ENCODE measurements around the gene PRPH.

Gene PRPH

GRCh38 chr12:49272790-49273725 is 21.9 kb upstream of the PRPH start:
- H3K27me3 ChIP-seq (ENCODE audit: low read length) = no peaks in the 10 kb centered on the region
- no peak overlapping the region for H3K27ac ChIP-seq (ENCODE audit: low read depth, low read length)
- H3K9me3 ChIP-seq (ENCODE audit: insufficient read depth, low read length) = no peaks in the 10 kb centered on the region
- peaks cover 24% of the 10 kb centered on the region for H3F3A ChIP-seq (ENCODE audit: insufficient read depth)
- H3K79me2 ChIP-seq (ENCODE audit: insufficient read depth, low read length) = peaks cover 7% of the 10 kb centered on the region
- H4K20me1 ChIP-seq (ENCODE audit: low read depth, low read length) = 0 out of 2 replicates have a peak, but pooled peaks cover 3% of the 10 kb centered on the region
- H3K9me2 ChIP-seq (replicated peaks; ENCODE audit: insufficient read depth, low read length) = no peaks in the 10 kb centered on the region
- no peak overlapping the region for H3K9ac ChIP-seq (ENCODE audit: low read length)
- H3K36me3 ChIP-seq (ENCODE audit: low read length) = peaks cover 17% of the 10 kb centered on the region
- H3K4me2 ChIP-seq (ENCODE audit: low read depth, low read length, poor library complexity, severe bottlenecking) = no peak overlapping the region
- H2AFZ ChIP-seq (ENCODE audit: low read depth, low read length, severe bottlenecking) = no peak overlapping the region
- H3K4me3 ChIP-seq (ENCODE audit: insufficient read depth, low read length, poor library complexity, severe bottlenecking) = no peak overlapping the region
- TF ChIP-seq EZH2phosphoT487 (conservative IDR thresholded peaks at IDR 0.05; ENCODE audit: low read length) (no peak), CTCF (IDR thresholded peaks at IDR 0.05; ENCODE audit: insufficient read depth, low read length, poor library complexity, severe bottlenecking) (no peak)

GRCh38 chr12:49273726-49274395 is 21.1 kb upstream of the PRPH start:
- H3K79me2 ChIP-seq (ENCODE audit: insufficient read depth, low read length) = no peaks in the 10 kb centered on the region
- H3F3A ChIP-seq (ENCODE audit: insufficient read depth) = peaks cover 24% of the 10 kb centered on the region
- no peak for TF ChIP-seq CTCF (IDR thresholded peaks at IDR 0.05; ENCODE audit: insufficient read depth, low read length, poor library complexity, severe bottlenecking)
- no peak for TF ChIP-seq EZH2phosphoT487 (conservative IDR thresholded peaks at IDR 0.05; ENCODE audit: low read length)
- H3K27me3 ChIP-seq (ENCODE audit: low read length) = no peaks in the 10 kb centered on the region
- H3K9me2 ChIP-seq (replicated peaks; ENCODE audit: insufficient read depth, low read length) = no peaks in the 10 kb centered on the region
- H3K4me3 ChIP-seq (ENCODE audit: insufficient read depth, low read length, poor library complexity, severe bottlenecking) = no peak overlapping the region
- no peak overlapping the region for H3K9ac ChIP-seq (ENCODE audit: low read length)
- H3K9me3 ChIP-seq (ENCODE audit: insufficient read depth, low read length) = no peaks in the 10 kb centered on the region
- no peak overlapping the region for H3K4me2 ChIP-seq (ENCODE audit: low read depth, low read length, poor library complexity, severe bottlenecking)
- no peak overlapping the region for H3K27ac ChIP-seq (ENCODE audit: low read depth, low read length)
- H2AFZ ChIP-seq (ENCODE audit: low read depth, low read length, severe bottlenecking) = no peak overlapping the region
- 0 out of 2 replicates have a peak, but pooled peaks cover 3% of the 10 kb centered on the region for H4K20me1 ChIP-seq (ENCODE audit: low read depth, low read length)
- peaks cover 17% of the 10 kb centered on the region for H3K36me3 ChIP-seq (ENCODE audit: low read length)

GRCh38 chr12:49274396-49275069 is 20.4 kb upstream of the PRPH start:
- H3K27me3 ChIP-seq (ENCODE audit: low read length) = no peaks in the 10 kb centered on the region
- no peak for TF ChIP-seq CTCF (IDR thresholded peaks at IDR 0.05; ENCODE audit: insufficient read depth, low read length, poor library complexity, severe bottlenecking)
- TF ChIP-seq EZH2phosphoT487 (conservative IDR thresholded peaks at IDR 0.05; ENCODE audit: low read length) = no peak
- H3K9ac ChIP-seq (ENCODE audit: low read length) = no peak overlapping the region
- no peaks in the 10 kb centered on the region for H3K79me2 ChIP-seq (ENCODE audit: insufficient read depth, low read length)
- no peak overlapping the region for H3K27ac ChIP-seq (ENCODE audit: low read depth, low read length)
- H3K4me2 ChIP-seq (ENCODE audit: low read depth, low read length, poor library complexity, severe bottlenecking) = no peak overlapping the region
- no peak overlapping the region for H3K4me3 ChIP-seq (ENCODE audit: insufficient read depth, low read length, poor library complexity, severe bottlenecking)
- no peak overlapping the region for H2AFZ ChIP-seq (ENCODE audit: low read depth, low read length, severe bottlenecking)
- H3F3A ChIP-seq (ENCODE audit: insufficient read depth) = peaks cover 24% of the 10 kb centered on the region
- peaks cover 17% of the 10 kb centered on the region for H3K36me3 ChIP-seq (ENCODE audit: low read length)
- no peaks in the 10 kb centered on the region for H3K9me3 ChIP-seq (ENCODE audit: insufficient read depth, low read length)
- H4K20me1 ChIP-seq (ENCODE audit: low read depth, low read length) = 0 out of 2 replicates have a peak, but pooled peaks cover 3% of the 10 kb centered on the region
- no peaks in the 10 kb centered on the region for H3K9me2 ChIP-seq (replicated peaks; ENCODE audit: insufficient read depth, low read length)
